ENCODE data around the gene ARMS2.

Gene ARMS2

DNA sequence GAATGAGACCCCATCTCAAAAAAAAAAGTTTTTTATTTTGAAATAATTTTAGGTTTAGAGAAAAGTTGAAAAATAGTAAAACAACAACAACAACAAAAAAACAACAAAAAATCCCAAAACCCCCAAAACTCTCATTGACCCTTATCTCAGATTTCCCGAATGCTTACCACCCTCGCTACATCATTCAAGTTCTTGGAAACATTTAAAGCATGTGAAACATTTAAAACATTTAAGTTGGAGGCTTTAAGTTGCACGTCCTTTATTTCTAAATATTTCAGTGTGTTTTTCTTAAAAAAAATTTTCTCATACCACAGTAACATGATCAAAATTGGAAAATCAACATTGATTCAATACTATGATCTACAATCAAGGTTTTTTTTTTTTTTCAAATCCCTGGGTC, 382 bp upstream of the ARMS2 start:
- DNase-seq (ENCODE audit: low spot score) = no peak

DNA sequence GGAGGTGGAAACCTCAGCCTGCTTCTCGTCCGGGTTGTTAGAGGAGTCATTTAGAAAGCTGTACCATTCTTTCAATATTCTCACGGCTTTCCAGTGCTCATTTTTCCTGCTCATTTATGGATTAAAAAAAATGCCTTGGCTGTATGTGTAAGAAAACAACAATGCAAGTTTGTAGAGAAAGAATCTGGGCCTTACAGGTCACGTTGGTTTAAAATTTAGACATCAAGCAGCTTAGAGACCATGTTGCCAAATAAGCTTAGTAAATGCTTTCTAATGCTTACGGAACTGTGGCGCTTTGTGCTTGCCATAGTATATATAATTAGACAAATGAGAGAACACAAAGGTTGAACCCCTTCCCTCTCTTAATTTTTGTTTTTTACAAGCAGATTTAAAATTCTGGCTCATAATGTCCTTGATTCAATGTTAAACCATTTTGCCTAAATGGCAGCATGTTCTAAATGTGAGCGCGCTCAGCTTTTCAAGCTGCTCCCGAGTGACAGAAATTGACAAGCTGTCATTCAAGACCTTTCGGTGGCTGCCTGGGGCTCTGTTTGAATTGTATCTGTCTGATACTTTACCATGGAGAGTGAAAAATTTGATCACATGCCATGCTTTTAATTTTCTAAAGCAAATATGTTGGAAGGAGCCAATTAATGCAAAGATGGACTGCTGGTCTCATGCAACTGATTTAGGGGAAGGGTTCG, 1.1 kb downstream of the ARMS2 start:
- no peak for DNase-seq (ENCODE audit: low spot score)

DNA sequence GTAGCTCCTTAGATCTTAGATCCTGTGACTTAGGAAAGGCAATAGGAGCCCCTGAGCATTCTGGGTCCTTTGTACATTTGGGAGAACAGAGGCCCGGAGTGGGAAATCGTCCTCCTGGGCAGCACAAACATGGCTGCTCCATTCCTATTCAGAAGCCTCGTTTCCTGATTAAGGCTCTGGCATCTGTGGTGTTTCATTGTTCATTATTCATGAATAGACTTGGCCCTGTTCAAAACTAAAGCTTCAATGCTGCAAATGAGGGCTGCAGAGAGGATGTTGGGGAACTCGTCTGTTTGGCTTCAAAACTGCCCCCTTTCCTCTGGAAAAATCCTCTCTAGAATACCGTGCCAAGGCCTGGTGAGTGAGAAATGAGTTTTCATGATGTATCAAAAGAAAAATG, 3.5 kb downstream of the ARMS2 start:
- DNase-seq (ENCODE audit: low spot score) = no peak

DNA sequence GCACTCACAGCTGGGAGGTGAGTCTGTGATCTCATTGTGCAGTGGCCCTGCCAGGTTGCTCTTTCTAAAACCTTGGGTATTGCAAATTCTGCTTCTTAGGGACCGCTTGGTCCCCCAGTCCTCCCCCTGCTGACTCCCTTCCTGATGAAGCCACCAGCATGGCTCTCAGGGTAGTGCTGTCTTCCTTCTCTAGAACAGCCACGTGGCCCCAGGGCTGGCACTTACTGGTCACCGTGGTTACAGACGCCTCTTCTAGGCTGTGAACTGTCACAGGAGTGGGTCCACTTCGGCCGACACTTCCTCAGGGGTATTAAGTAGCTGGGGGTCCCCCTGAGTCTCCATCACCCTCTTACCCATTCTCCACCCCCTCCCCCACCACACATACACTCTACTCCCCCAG, 4.2 kb downstream of the ARMS2 start:
- no peak for DNase-seq (ENCODE audit: low spot score)

DNA sequence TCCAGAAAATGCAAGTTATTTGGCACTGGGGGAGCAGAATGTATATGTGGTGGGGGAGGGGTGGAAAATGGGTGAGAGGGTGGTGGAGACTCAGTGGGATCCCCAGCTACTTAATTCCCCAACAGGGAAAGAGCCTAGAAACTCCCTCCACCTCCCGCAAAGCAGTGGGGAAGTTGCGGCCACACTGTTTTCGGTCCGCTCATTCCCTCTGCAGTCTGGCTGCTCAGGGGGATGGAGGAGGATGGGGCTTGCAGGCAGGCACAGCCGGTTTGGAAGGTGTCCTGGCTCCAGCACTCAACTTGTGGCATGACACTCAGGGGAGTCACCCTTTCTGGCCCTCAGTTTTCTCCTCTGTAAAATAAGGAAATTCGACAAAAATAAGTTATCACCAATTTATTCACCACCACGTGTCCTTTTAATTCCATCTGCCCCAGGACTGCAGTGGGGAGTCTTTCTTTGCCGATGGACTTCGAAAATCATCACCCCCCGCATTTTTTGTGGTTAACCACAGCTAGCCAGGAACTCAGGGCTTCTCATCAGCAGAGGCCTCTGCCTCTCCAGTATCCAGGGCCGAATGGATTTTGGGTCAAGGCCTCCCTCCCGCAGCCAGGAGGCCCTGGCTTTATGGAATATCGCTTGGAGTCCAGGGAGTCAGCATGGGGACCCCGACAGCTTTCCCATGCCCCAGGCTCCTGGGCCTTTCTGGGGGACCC, 5.3 kb downstream of the ARMS2 start:
- no peak for DNase-seq (ENCODE audit: low spot score)

DNA sequence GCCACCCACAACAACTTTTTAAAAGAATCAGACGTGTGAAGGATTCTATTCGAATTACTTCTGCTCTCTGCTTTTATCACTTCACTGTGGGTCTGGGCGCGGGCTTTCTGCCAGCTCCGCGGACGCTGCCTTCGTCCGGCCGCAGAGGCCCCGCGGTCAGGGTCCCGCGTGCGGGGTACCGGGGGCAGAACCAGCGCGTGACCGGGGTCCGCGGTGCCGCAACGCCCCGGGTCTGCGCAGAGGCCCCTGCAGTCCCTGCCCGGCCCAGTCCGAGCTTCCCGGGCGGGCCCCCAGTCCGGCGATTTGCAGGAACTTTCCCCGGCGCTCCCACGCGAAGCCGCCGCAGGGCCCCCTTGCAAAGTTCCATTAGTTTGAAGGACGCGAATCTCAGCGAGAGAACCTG, 6.4 kb downstream of the ARMS2 start:
- no peak for DNase-seq (ENCODE audit: low spot score)

DNA sequence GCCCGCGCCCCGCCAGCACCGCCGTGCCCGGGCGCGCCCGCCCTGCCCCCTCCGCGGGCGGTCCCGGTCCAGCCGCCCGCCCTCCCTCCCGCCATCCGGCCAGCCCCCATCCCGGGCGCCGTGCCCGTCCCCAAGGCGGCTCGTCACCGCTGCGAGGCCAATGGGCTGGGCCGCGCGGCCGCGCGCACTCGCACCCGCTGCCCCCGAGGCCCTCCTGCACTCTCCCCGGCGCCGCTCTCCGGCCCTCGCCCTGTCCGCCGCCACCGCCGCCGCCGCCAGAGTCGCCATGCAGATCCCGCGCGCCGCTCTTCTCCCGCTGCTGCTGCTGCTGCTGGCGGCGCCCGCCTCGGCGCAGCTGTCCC, 6.9 kb downstream of the ARMS2 start, which contains the start of gene HTRA1:
Gene HTRA1 (plus strand): TSS at position 187 of the 362 bp plus-strand sequence. CDS start 100 bp downstream, at position 287.
- DNase-seq (ENCODE audit: low spot score) = peak; percentile 55

DNA sequence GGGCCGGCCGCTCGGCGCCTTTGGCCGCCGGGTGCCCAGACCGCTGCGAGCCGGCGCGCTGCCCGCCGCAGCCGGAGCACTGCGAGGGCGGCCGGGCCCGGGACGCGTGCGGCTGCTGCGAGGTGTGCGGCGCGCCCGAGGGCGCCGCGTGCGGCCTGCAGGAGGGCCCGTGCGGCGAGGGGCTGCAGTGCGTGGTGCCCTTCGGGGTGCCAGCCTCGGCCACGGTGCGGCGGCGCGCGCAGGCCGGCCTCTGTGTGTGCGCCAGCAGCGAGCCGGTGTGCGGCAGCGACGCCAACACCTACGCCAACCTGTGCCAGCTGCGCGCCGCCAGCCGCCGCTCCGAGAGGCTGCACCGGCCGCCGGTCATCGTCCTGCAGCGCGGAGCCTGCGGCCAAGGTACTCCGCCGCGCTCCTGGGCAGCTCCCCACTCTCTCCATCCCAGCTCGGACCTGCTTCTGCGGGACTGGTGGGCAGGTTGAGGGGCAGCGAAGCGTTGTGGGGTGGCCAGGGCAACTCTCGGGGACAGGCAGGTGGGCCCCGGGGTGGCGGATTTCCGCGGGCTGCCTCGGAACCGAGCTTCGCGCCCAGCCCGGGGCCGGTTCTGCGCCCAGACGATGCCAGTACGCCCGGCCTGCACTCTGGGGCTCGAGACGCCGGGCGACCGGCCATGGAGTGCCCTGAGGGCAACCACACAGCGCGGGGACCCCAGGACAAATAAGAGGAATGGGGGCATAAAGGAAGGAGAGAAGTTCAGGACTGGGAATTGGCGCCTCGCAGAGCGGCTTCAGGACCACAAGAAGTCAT, 7.5 kb downstream of the ARMS2 start:
- DNase-seq (ENCODE audit: low spot score) = peak; percentile 51

DNA sequence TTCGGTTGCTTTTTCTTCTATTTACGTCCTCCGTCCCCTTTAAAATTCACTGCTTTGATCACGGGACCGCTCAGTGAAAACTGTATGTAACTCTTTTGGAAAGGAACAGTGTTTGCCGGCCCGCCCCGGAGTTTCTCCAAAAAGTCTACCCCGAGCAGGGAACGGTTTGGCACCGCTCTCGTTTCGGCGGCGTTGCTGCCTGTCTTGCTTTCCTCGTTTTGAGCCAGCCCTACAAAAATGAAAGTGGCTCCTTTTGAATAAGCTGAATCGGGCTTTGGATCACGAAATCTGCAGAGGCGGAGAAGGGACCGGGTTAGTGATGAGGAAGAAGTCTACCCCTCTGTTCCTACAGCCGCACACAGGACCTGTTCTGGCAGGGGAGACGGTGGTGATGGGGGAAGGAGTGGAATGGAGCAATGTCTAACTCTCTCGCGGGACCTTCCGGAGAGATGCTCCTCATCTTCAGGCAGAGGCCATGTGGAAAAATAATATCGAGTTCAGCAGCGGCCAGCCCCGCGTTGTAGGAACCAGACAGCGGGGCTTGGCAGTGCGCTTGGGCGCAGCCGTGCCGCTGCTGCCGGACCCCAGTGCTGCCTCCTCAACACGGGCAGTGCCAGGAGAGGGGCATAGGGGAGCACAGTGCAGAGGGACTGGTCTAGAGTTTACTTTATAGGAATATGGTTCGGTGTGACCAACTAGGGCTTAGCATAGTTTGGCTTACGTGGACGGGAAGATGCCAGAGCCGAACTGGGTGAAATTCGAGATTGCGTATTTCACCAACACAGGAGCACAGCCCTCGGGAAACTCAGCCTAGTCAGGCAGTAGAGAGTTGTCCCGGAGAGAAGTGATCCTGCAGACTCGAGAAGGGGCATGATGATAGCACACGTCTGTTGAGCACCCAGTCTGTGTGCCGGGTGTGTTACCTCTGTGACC, 8.3 kb downstream of the ARMS2 start:
- DNase-seq (ENCODE audit: low spot score) = no peak

DNA sequence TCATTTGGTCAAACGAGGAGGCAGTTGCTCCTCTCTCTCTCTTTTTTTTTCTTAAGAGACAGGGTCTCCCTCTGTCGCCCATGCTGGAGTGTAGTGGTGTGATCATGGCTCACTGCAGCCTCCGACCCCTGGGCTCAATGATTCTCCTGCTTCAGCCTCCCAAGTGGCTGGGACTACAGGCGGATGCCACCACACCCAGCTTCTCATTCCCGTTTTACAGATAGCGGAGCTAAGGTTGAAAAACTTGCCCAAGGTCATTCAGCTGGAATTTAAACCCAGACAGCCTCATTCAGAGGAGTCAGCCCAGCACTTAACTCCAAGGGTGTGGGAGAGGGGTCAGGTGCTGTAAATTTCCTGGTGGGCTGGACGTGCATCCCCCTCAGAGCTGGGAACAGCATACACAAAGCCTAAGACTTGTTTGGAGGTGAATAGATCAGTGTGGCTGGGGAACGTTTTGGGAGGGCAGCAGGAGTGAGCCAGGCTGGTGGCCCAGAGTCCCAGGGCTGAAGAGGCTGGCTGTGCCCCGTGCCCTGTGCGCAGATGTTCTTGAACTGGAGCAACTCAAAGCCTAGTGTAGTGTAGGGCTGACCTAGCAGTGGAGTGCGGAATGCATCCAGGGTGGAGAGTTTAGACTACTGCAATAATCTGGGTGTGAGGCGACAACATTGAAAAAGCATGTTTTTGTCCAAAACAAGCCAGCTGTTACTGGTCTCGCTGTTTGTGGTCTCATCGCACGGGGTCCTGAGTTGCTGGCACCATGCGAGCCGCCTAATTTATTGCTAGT, 9.2 kb downstream of the ARMS2 start:
- DNase-seq (ENCODE audit: low spot score) = no peak

DNA sequence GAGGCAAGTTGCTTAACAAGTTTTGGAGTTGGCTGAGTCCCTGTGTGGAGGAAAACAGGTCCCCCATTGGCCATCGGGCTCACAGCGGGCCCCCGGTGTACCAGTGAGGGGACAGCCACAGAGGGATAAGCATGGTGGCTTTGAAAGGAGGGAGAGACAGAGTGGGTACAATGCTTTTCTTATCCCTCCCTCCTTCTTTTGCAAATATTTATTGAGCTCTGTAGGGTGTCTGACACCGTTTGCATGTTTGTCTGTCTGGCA, 9.7 kb downstream of the ARMS2 start:
- DNase-seq (ENCODE audit: low spot score) = no peak

DNA sequence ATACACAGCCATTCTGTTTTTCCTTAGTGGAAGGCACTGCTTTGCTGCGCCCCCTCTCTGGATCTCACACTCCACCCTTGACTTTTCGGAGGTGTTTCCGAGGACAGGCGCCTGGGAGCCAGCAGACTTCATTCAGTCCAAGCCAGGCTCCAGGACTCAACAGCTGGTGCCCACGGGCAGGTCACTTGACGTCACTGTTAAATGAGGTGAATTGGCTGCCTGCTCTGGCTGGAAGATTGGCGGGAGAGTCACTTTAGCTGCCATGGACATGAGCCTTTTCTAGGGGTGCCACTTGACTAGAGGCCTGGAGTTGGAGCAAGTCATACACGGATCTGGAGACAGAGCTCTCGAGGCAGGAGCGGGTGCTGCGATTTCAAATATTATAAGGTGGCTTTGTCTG, 10.1 kb downstream of the ARMS2 start:
- DNase-seq (ENCODE audit: low spot score) = no peak

DNA sequence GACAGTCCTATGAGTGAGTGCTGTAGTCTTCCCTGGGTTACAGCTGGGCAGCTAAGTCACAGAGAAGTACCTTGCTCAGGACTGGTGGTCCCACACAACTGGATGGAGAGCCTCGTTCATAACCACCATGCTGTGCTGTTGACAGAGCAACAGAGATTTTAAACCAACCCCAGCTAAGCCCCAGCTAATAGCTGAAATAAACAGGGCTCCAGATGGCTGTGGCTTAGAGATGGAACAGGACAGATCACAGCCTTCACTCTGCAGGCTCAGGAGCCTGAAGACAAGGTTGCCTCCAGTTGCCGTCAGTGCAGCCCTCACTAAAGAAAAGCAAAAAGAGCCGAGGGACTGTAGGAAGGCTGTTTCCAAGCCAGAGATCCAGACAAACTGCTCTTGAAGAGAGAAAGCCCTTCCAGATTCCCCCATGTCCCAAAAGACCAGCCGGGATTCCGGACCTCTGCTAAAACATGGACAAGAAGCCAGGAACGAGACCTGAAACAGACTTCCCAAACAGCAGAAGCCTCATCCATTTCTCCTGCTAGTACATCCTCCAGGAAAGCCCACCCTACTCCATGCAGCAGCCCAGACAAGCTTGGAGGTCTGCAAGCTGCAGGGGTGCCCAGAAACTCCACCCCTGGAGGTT, 11.1 kb downstream of the ARMS2 start:
- DNase-seq (ENCODE audit: low spot score) = no peak

DNA sequence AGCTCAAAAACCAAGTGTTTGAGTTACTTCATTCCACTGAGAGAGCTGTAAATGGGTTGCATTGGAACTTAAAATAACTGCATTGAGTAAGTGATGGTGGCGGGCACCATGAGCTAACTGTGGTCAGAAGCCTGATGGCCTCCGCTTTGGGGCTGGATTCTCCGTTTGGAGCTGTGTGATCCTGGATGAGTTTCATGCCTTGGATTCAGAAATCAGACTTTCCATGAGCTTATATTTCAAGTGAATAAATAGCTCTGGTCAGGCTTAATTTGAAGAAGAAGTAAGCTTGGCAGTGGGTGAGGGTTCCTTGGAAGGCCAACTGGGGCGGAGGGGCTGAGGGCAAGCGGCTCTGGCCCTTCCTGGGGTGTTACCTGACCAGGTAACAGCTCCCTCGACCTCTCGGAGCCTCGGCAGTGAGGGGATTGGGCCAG, 12.5 kb downstream of the ARMS2 start:
- DNase-seq (ENCODE audit: low spot score) = no peak

DNA sequence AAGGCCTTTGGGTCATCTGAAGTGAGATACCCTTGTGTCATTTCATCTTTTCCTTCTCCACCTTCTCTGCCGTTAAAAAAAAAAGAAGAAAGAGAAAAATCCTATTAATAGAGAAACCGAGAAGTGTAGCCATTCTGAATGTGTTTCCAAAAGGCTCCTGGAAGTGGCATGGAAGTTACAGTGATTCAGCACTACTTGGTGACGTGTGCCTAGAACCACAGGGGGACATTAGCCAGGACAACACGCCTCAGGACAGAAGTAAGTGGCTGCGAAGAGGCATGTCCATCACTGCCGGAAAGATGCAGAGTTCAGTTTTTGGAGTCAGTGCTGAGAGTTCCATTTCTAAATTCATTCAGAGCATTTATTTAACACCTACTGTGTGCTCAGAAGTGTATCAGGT, 13.2 kb downstream of the ARMS2 start:
- DNase-seq (ENCODE audit: low spot score) = no peak

DNA sequence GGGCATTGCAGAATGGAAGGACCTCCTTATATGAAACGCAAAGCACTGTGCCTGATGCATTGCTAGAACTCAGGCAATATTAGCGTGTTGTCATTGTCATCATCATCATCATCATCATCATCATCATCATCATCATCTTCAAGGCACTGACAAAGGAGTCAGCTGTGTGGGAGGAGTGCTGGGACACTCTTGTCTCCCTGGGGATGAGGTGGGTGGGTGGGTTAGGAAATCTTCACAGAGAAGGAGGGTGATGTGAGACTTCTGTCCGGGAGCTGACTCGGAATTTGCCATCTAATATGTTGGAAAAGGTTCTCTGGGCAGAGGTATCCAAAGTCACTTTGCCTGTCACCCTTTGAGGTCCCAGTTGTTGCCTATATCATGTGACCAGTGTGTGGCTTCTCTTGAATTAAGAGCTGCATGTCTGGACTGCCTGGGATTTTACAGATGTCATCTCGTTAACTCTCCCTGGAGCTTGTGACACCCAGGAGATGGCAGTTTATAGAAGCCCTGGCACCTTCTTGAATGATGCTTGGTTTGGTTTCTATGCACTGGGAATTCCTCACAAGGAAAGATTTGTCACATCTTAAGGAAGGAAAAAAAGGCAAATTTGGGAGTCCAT, 14.0 kb downstream of the ARMS2 start:
- DNase-seq (ENCODE audit: low spot score) = no peak

DNA sequence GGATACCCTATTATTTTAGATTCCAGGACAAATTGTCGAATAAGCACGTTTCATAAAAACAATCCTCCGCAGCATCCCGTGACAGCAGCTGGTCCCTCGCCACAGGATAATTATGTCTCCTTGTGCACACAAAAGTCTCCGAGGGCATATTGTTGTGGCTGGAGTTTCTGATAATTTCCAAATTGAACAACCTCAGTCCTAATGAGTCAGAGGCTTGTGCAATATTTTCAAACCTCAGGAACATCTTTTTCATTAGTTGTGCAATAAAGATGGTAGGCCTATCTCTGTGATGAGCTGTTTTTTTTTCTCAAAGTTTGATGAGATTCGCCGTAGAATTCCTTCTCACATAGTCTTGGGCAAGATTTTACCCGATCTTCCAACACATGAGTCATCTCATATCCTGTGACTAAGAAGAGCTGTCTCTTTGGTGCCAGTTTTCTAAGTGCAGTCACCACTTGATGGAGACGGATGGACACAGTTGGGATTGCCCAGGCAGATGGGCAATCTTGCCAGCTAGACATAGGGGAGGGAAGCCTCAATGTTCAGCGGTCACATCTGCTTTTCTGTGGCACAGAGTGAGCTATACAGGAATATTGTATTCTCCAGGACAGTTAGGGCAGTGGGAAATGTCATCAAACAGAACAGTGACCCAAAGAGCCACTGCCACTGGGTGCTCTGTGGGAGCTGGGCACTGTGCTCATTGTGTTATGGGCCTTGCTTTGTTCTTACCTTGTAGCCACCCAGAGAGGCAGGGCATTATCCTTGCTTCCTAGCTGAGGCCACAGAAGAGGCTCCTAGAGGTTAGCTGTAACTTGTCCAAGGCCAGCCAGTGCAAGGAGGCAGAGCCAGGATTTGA, 14.7 kb downstream of the ARMS2 start:
- peak; percentile 43 for DNase-seq (ENCODE audit: low spot score)

DNA sequence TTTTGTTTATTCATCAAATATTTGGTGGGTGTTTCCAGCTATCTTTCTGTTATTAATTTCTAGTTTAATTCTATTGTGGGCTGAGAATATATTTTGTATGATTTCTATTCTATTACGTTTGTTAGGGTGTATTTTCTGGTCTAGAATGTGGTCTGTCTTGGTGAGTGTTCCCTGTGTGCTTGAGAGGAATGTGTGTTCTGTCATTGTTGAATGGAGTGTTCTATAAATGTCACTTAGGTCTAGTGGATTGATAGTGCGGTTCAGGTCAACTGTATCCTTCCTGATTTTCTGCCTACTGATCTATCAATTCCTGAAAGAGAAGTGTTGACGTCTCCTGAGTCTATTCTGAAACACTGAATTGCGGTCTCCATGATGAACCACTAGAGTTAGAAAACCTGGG, 15.4 kb downstream of the ARMS2 start:
- no peak for DNase-seq (ENCODE audit: low spot score)

DNA sequence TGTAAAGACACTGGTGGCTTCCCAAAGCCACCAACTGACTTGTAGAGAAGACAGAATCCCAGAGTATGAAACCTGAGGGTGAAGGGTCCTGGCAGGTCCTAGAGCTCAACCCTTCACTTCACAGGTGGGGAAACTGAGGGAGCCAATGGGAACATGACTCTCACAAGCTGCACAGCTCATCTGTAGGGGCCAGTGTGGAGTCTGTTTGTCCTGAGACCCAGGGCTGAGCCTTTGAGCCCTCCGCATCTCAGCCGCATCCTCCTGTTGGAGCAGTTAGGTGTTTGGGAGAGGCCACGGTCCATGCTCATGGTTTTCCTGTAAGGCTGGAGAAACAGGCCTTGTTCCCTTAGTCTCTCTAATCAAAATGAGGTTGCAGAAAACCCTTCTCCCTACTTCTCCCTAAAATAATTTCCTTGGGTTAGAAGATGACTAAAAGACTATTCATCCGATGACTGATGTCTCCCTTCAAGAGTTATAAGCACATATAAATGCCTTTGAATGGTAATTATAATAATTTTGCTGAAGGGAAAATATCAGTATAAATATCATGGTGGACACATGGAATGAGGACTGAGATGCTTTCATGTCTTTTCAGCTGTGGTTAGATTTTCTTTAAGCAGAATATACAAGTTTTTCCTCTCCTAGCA, 17.2 kb downstream of the ARMS2 start:
- DNase-seq (ENCODE audit: low spot score) = no peak
